Measurements from ENCODE around the gene KCNA10. TPM values are rescaled to one million over a fixed set of nuclear protein-coding genes. Genes with fewer than 3 reads are reported as not detected.

The KCNA10 gene
- total RNA-seq: not detected

GRCh38 chr1:110519125-110519810 lies at the start of gene KCNA10:
KCNA10 (minus strand) TSS chr1:110519175; CDS start chr1:110518787, 388 bp downstream.
- TF ChIP-seq POLR2A (IDR thresholded peaks at IDR 0.05) (no peak), CTCF (IDR thresholded peaks at IDR 0.05) (no peak), POLR2AphosphoS5 (IDR thresholded peaks at IDR 0.05) (no peak)
- 60% methylated on average over 9 of the region's 9 CpGs for WGBS
- Histone ChIP-seq H3K27ac (no peak within 1 kb of the TSS), H3K4me3 (no peak within 1 kb of the TSS), H3K27me3 (replicated peaks; ENCODE audit: insufficient read depth) (peaks cover 3% of the 10 kb centered on the region), H3K9me3 (no peaks in the 10 kb centered on the region), H3K36me3 (no peaks in the 10 kb centered on the region), H3K4me1 (replicated peaks) (no peaks in the 10 kb centered on the region)
- intact Hi-C loops (cut with DNase I): no loop called here
- no peak for DNase-seq (ENCODE audit: low spot score)

GRCh38 chr1:110566836-110567235 lies 47.9 kb upstream of the KCNA10 start:
- TF ChIP-seq CTCF (IDR thresholded peaks at IDR 0.05) (no peak), POLR2AphosphoS5 (IDR thresholded peaks at IDR 0.05) (no peak), POLR2A (IDR thresholded peaks at IDR 0.05) (no peak)
- 82% methylated on average over 3 of the region's 3 CpGs for WGBS
- H3K4me3 ChIP-seq: no peak overlapping the region
- no peak for DNase-seq (ENCODE audit: low spot score)
- H3K4me1 ChIP-seq (replicated peaks): no peaks in the 10 kb centered on the region
- H3K9me3 ChIP-seq: no peaks in the 10 kb centered on the region
- peaks cover 2% of the 10 kb centered on the region for H3K27me3 ChIP-seq (replicated peaks; ENCODE audit: insufficient read depth)
- intact Hi-C loops (cut with DNase I): no loop called here
- H3K36me3 ChIP-seq: no peaks in the 10 kb centered on the region
- no peak overlapping the region for H3K27ac ChIP-seq

GRCh38 chr1:110565565-110565964 lies 46.6 kb upstream of the KCNA10 start:
- H3K36me3 ChIP-seq: no peaks in the 10 kb centered on the region
- WGBS: 92% methylated on average over 1 of the region's 1 CpG
- no peaks in the 10 kb centered on the region for H3K9me3 ChIP-seq
- intact Hi-C loops (cut with DNase I): no loop called here
- H3K4me1 ChIP-seq (replicated peaks): no peaks in the 10 kb centered on the region
- DNase-seq (ENCODE audit: low spot score): no peak
- peaks cover 2% of the 10 kb centered on the region for H3K27me3 ChIP-seq (replicated peaks; ENCODE audit: insufficient read depth)
- no peak overlapping the region for H3K27ac ChIP-seq
- H3K4me3 ChIP-seq: no peak overlapping the region
- no peak for TF ChIP-seq CTCF (IDR thresholded peaks at IDR 0.05)
- TF ChIP-seq POLR2A (IDR thresholded peaks at IDR 0.05): no peak
- no peak for TF ChIP-seq POLR2AphosphoS5 (IDR thresholded peaks at IDR 0.05)

- H3K27me3 ChIP-seq (replicated peaks; ENCODE audit: insufficient read depth): peaks cover 2% of the 10 kb centered on the region
- no peak overlapping the region for H3K27ac ChIP-seq
- intact Hi-C loops (cut with DNase I): no loop called here
- 83% methylated on average over 4 of the region's 4 CpGs for WGBS
- no peak for DNase-seq (ENCODE audit: low spot score)
- H3K4me3 ChIP-seq: no peak overlapping the region
- no peaks in the 10 kb centered on the region for H3K36me3 ChIP-seq
- no peaks in the 10 kb centered on the region for H3K4me1 ChIP-seq (replicated peaks)
- TF ChIP-seq POLR2A (IDR thresholded peaks at IDR 0.05) (no peak), POLR2AphosphoS5 (IDR thresholded peaks at IDR 0.05) (no peak), CTCF (IDR thresholded peaks at IDR 0.05) (no peak)
- H3K9me3 ChIP-seq: no peaks in the 10 kb centered on the region
Measured at GRCh38 chr1:110563089-110563488, 44.1 kb upstream of the KCNA10 start.

- intact Hi-C loops (cut with DNase I): no loop called here
- peaks cover 2% of the 10 kb centered on the region for H3K27me3 ChIP-seq (replicated peaks; ENCODE audit: insufficient read depth)
- no peaks in the 10 kb centered on the region for H3K4me1 ChIP-seq (replicated peaks)
- no peaks in the 10 kb centered on the region for H3K9me3 ChIP-seq
- H3K4me3 ChIP-seq: no peak overlapping the region
- WGBS: 67% methylated on average over 7 of the region's 7 CpGs
- no peak for DNase-seq (ENCODE audit: low spot score)
- no peak overlapping the region for H3K27ac ChIP-seq
- TF ChIP-seq POLR2AphosphoS5 (IDR thresholded peaks at IDR 0.05): no peak
- TF ChIP-seq POLR2A (IDR thresholded peaks at IDR 0.05): no peak
- TF ChIP-seq CTCF (IDR thresholded peaks at IDR 0.05): no peak
- H3K36me3 ChIP-seq: no peaks in the 10 kb centered on the region
Measured at GRCh38 chr1:110561596-110561995, 42.6 kb upstream of the KCNA10 start.

Data from prostate gland (tissue), 2 donors.